Fibroblast of skin of right quadriceps (primary cell): ENCODE measurements around the gene PLEKHG1.

Experiments
- DNase-seq: peaks from one replicate; pipeline ENCODE4 v3.0.0-alpha.2; 2013

PLEKHG1 gene

DNA sequence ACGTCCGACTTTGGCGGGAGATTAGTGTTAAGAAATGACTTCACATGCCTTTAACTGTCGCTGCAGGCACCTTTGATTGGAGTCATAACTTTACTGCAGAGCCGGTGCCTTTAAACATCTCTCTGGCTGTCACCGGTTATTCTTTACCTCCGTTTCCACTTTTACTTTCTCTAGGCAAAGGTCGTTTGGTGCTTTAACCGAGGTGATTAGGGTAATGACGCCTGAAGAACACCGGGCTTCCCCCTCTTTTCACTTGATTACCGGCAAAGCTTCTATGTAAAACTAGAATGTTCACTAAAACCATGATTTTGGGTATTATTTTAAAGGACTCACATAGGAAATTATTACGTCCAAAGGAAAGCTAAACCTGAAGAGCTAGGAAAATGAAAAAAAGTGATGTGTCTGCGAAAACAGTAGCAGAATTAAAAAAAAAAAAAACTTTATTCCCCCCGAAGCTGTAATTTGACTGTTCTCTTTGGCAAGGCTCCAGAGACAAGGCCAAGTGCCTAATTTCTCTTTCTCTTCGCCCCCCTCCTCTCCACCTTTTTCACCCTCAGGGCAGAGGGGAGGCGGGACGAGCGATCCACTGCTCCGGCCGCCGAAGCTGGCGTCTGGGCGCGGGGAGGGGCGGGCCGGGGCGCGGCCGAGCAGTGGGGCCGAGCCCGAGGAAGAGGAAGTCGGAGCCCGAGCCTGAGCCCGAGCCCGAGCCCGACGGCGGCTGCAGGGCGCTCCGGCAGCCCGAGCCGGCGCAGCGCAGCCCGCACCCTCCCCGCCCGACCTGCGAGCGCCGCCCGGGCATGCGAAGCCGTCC, at the start of gene PLEKHG1:
PLEKHG1 (plus strand) TSS at position 687 of the 811 bp plus-strand sequence. CDS start 133,797 bp downstream, outside the sequence.
- DNase-seq = peak; percentile 30

DNA sequence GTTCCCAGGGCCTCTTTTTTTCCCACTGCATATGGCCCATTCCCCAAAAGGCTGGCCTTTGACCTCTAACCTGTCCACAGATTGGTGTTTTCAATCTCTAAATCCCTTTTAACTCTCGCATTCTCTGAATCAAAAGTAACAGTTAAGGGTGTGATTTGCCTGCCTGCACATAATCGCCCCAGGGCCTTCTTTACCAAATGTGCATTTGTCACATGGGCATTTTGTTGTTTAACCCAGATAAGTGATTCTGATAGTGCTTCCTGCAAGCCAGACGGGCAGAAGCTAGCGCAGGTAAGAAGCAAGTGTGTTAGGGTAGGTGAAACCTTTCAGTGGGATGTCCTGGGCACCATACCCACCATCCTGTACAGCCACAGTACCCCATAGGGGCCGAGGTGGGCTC, 49.4 kb upstream of the PLEKHG1 start:
- DNase-seq = no peak

- DNase-seq = no peak
Measured at GRCh38 chr6:150557043-150557599, 42.6 kb upstream of the PLEKHG1 start.

GRCh38 chr6:150560004-150560883, 39.4 kb upstream of the PLEKHG1 start:
- DNase-seq = no peak

DNA sequence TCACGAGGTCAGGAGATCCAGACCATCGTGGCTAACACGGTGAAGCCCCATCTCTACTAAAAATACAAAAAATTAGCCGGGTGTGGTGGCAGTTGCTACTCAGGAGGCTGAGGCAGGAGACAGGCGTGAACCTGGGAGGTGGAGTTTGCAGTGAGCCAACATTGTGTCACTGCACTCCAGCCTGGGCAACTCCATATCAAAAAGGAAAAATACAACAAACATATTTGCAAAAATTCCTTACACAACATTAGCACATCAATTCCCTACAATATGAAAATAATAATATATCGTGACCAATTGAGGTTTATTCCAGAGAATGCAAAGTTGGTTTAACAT, 38.8 kb upstream of the PLEKHG1 start:
- no peak for DNase-seq

DNA sequence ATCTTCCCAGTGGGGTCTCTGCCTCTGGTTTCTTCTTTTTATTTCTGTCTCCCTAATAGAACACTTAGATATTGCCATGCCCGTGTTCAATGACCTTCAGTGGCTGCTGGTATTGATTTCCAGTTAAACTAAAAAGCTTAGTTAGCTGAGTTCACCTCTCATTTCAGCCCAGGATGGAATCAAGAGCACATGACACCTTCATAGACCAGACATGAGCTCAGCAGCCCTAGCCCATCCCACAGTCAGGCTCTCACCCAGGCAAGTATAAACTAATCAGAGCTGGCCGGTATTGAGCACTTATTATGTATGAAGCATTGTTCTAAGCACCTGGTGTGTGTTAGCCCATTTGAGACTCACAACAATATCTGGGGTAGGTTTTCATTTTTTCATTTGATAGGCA, 33.7 kb upstream of the PLEKHG1 start:
- DNase-seq = no peak

- DNase-seq = no peak
Measured at GRCh38 chr6:150566486-150566885, 33.2 kb upstream of the PLEKHG1 start.

DNA sequence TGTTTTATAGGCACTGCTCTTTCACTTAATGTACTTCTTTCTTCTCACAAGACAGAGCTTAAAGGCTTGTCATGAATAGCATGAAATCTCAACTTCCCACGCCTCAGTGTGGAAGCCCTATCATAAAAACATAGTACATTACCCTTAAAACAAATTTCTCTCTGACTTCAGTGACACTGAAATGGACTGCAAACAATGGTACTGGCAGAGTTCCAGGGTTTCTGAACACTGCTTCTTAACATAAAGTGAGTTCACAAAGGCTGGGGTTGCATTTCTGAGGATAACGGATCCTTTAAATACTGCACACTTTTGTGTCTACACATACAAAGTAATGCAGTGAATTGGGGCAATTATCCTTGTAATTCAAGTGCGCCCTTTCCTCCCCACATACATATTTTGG, 32.3 kb upstream of the PLEKHG1 start:
- no peak for DNase-seq

GRCh38 chr6:150567823-150568383, 31.8 kb upstream of the PLEKHG1 start:
- DNase-seq = no peak

GRCh38 chr6:150568560-150568959, 31.1 kb upstream of the PLEKHG1 start:
- no peak for DNase-seq

DNA sequence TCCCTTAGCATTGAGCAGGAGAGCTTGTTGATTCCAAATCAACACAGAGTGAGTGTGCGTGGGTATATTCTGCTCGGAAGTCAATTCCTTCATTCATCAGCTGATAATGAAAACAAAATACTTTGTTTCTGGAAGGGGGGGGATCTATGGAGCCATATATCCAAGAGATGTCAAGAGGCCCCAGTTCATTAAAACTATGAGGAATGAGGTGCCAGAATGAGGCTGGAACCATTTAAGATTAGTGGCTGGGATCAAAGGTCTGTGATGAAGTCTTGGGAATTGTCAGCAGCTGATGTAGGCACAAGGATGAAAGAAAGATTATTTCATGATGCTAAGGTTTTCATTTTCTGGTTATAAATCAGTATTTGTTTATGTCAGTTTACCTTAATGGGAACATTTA, 30.5 kb upstream of the PLEKHG1 start:
- no peak for DNase-seq

- DNase-seq = no peak
Measured at GRCh38 chr6:150573041-150573681, 26.5 kb upstream of the PLEKHG1 start.

- DNase-seq = no peak
Measured at GRCh38 chr6:150575836-150576235, 23.8 kb upstream of the PLEKHG1 start.

DNA sequence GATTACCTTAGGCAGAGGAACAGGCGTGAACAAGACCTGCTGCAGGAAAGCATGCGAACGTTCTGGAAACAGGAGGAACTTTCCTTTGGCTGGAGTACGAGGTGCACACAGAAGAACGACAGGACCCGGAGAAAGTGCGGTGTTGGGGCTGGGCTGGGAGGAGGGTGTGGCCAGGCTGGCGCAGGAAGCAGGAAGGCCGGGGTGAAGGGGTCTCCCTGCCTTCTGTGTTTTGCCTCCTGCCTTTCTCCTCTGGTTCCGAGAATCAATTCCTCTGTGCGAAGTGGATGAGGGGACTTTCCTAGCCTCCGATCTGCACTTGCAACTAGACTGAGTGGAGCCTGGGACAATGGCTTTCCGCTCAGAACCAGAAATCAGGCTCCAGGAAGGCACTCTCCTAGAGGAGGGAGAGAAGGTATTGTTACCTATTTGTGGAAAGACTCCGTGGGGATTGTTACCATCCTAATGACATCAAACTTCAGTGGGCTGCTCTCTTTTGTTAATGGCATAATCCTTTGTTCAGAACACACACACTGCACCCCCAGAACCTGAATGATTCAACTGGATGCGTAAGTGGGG, 22.9 kb upstream of the PLEKHG1 start:
- DNase-seq = no peak

DNA sequence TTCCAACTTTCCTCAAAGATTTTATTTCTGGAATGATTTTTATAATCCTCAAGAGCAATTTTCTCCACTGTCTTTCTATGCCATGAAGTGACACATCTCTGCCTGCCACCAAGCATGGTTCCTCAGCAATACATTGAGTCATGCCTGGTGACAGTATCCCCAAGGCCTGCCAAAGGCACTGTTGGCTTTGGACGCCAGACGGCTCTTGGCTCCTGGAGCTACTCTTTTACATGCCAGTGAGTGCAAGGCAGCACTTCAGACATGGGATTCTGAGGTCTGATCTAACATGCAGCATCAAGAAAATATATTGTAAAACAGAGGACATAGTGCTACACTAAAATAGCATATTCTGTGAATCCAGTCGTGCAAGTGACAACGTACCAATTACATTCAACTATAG, 20.1 kb upstream of the PLEKHG1 start:
- no peak for DNase-seq

DNA sequence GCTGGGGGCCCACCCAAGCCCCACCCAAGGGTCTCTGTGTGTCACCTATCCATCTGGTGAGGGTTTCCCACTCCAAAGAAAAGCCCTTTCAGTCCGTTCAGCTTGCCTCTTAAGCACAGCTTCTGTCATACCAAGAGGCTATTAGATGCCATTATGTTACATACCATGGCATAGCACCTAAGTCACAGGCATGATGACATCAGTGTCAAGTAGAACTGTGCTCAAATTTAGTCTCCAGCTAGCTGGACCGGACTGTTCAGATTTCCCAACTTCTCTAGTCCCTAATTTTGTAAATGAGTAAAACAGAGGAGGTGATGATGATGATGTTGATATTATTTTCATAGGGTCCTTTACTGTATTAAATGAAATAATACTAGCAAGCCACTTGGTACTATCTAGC, 19.2 kb upstream of the PLEKHG1 start:
- DNase-seq = no peak

DNA sequence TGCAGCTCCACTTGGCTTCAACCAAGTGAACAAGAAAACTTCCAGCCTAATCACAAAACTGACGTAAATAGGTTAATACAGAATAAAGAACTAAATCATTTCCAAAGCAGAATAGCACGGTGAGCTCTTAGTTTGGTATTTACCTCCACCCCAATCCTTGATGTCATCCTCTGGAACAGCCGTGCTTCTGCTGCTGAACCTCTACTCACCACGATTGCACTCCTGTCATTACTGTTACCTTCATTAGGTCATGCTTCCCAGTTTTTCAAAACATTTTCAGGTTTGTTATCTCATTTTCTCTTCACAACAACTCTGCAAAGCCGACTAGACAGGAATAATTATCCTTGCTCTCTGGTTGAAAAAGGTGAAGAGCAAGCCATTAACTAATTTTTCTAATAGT, 15.6 kb upstream of the PLEKHG1 start:
- no peak for DNase-seq

GRCh38 chr6:150584596-150584995, 15.1 kb upstream of the PLEKHG1 start:
- DNase-seq = no peak

DNA sequence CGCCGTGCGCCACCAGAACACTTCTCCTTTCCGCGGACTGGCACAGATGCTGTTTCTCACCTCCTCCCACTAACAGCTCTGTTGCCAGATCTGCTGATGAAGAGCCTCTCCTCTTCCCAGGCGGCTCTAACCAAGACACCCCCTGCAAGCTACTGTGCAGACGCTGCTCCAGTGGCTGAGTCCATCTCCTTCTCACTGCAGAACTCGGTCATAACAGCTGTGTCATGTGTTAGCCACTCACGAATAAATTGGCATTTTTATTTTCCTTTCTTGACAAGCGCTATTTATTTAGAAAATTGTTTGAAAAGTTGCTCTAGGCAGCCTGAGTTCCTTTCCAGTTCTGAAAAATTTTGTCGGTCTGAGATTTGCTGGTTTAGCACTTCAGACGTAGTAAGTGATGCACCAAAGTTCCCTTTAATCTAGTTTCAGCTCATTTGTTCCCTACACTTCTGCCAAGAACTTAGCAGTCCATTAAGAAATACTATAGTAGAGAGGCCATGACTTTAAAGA, 12.8 kb upstream of the PLEKHG1 start:
- DNase-seq = no peak

DNA sequence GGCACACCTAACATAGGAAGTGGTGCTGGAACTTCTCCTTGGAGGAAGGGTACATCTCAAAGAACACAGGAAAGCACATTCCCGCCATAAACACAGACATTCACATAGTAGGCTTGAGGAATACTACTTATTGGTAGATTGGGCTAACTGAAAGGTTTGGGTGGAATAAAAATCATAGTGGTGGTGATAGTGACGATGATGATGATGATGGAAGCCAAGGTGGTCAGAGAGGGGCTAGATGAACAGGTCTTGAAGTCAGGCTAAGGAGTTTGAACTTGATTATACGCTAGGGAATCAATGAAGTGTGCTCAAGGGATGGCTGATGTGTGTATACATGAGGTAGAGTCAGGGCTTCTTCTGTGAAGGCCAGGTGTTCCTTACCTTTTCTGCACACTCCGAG, 12.0 kb upstream of the PLEKHG1 start:
- DNase-seq = no peak

GRCh38 chr6:150588888-150589499, 10.7 kb upstream of the PLEKHG1 start:
- DNase-seq = no peak

- no peak for DNase-seq
Measured at GRCh38 chr6:150589852-150590251, 9.8 kb upstream of the PLEKHG1 start.
